ENCODE data around the gene ARHGAP5.

GRCh38 chr14:32047791-32048190 is 29.3 kb upstream of the ARHGAP5 start:
- TF ChIP-seq EP300 (IDR thresholded peaks at IDR 0.05) (no peak), CTCF (IDR thresholded peaks at IDR 0.05) (no peak), POLR2A (IDR thresholded peaks at IDR 0.05) (no peak), POLR2AphosphoS5 (IDR thresholded peaks at IDR 0.05) (no peak)
